ENCODE measurements around the gene NT5M.

GRCh38 chr17:17305281-17305801 is 2.2 kb downstream of the NT5M start:
- TF ChIP-seq CTCF (IDR thresholded peaks at IDR 0.05): no peak
- TF ChIP-seq EP300 (IDR thresholded peaks at IDR 0.05): no peak
- no peak for TF ChIP-seq POLR2A (IDR thresholded peaks at IDR 0.05)
- TF ChIP-seq POLR2AphosphoS5 (IDR thresholded peaks at IDR 0.05): no peak
